K562 (cell line): ENCODE measurements around the gene ARMC7. TPM values are rescaled to one million over a fixed set of nuclear protein-coding genes. Genes with fewer than 3 reads are reported as not detected.

Source experiments
- CHD4 ChIP-seq: fragments of 200-600 bp; sonication (generic); IDR thresholded peaks from 3 replicates; pipeline ENCODE4 v1.6.1; 2012; ENCODE audit warnings: low read depth, mild to moderate bottlenecking, mixed read lengths, low read length, inconsistent platforms; ENCODE audit not compliant: insufficient read depth, insufficient replicate concordance, poor library complexity, severe bottlenecking
- EHMT2 ChIP-seq: fragments of 450-650 bp; IDR thresholded peaks from 2 replicates; pipeline ENCODE4 v1.6.1; 2018; ENCODE audit warnings: antibody characterized with exemption
- ZNF445 ChIP-seq: fragments of 250-450 bp; sonication (Bioruptor Pico); IDR thresholded peaks from 2 replicates; pipeline ENCODE4 v1.4.0; 2020; ENCODE audit warnings: low read depth, mild to moderate bottlenecking, moderate library complexity
- polyA plus RNA-seq, 8 experiments: library from polyadenylated mRNA; depleted of rRNA in 4 of 8; stranded (reverse) in 5 of 8; unstranded in 3 of 8; fragments of >200 nt; fragmentation: Nextera tagmentation in 2 of 8; fragmentation: Illumina TruSeq in 1 of 8; extraction: Ambion mirVana in 2 of 8; extraction: Trizol in 1 of 8; gene quantifications; 2 replicates each; pipeline versions ENCODE4 v1.2.1 to v1.2.3, GENCODE V29; 2011 to 2014; ENCODE audit warnings: inconsistent platforms in 1 of 8, missing spikeins in 1 of 8
- total RNA-seq, 7 experiments: library from RNA; depleted of rRNA in 6 of 7; stranded (reverse); fragments of >200 nt in 6 of 7; fragmentation: Illumina TruSeq in 2 of 7; extraction: Trizol in 2 of 7; gene quantifications; 2 replicates each; pipeline versions ENCODE4 v1.2.1 to v1.2.3, GENCODE V29; 2011 to 2021; ENCODE audit warnings: low replicate concordance in 1 of 7
- TF ChIP-seq, protein P1 (sequence below): fragments of 200-600 bp; sonication (generic); IDR thresholded peaks from one replicate; pipeline ENCODE4 v1.6.1; 2012; ENCODE audit warnings: mild to moderate bottlenecking, low read depth, low read length, inconsistent platforms

The ARMC7 gene
- total and polyA plus RNA-seq, 9 of the 15 experiments (the other 6 are each of a cell fraction or from before 2014, with no cell fraction given), result 1.4 to 15.2 (median 5.9) TPM

DNA sequence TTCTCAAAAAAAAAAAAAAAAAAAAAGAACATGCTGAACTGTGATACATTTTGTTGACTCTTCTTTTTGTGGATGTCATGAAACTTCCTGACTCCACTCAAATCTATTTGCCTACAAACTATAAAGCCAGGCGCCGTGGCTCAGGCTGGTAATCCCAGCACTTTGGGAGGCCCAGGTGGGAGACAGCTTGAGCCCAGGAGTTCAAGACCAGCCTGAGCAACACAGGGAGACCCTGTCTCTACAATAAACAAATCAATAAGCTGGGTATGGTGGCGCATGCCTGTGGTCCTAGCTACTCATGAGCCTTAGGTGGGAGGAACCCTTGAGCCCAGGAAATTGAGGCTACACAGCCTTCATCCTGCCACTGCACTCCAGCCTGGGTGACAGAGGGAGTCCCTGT lies 23.2 kb downstream of the ARMC7 start (continued):
- TF ChIP-seq, protein P1, sequence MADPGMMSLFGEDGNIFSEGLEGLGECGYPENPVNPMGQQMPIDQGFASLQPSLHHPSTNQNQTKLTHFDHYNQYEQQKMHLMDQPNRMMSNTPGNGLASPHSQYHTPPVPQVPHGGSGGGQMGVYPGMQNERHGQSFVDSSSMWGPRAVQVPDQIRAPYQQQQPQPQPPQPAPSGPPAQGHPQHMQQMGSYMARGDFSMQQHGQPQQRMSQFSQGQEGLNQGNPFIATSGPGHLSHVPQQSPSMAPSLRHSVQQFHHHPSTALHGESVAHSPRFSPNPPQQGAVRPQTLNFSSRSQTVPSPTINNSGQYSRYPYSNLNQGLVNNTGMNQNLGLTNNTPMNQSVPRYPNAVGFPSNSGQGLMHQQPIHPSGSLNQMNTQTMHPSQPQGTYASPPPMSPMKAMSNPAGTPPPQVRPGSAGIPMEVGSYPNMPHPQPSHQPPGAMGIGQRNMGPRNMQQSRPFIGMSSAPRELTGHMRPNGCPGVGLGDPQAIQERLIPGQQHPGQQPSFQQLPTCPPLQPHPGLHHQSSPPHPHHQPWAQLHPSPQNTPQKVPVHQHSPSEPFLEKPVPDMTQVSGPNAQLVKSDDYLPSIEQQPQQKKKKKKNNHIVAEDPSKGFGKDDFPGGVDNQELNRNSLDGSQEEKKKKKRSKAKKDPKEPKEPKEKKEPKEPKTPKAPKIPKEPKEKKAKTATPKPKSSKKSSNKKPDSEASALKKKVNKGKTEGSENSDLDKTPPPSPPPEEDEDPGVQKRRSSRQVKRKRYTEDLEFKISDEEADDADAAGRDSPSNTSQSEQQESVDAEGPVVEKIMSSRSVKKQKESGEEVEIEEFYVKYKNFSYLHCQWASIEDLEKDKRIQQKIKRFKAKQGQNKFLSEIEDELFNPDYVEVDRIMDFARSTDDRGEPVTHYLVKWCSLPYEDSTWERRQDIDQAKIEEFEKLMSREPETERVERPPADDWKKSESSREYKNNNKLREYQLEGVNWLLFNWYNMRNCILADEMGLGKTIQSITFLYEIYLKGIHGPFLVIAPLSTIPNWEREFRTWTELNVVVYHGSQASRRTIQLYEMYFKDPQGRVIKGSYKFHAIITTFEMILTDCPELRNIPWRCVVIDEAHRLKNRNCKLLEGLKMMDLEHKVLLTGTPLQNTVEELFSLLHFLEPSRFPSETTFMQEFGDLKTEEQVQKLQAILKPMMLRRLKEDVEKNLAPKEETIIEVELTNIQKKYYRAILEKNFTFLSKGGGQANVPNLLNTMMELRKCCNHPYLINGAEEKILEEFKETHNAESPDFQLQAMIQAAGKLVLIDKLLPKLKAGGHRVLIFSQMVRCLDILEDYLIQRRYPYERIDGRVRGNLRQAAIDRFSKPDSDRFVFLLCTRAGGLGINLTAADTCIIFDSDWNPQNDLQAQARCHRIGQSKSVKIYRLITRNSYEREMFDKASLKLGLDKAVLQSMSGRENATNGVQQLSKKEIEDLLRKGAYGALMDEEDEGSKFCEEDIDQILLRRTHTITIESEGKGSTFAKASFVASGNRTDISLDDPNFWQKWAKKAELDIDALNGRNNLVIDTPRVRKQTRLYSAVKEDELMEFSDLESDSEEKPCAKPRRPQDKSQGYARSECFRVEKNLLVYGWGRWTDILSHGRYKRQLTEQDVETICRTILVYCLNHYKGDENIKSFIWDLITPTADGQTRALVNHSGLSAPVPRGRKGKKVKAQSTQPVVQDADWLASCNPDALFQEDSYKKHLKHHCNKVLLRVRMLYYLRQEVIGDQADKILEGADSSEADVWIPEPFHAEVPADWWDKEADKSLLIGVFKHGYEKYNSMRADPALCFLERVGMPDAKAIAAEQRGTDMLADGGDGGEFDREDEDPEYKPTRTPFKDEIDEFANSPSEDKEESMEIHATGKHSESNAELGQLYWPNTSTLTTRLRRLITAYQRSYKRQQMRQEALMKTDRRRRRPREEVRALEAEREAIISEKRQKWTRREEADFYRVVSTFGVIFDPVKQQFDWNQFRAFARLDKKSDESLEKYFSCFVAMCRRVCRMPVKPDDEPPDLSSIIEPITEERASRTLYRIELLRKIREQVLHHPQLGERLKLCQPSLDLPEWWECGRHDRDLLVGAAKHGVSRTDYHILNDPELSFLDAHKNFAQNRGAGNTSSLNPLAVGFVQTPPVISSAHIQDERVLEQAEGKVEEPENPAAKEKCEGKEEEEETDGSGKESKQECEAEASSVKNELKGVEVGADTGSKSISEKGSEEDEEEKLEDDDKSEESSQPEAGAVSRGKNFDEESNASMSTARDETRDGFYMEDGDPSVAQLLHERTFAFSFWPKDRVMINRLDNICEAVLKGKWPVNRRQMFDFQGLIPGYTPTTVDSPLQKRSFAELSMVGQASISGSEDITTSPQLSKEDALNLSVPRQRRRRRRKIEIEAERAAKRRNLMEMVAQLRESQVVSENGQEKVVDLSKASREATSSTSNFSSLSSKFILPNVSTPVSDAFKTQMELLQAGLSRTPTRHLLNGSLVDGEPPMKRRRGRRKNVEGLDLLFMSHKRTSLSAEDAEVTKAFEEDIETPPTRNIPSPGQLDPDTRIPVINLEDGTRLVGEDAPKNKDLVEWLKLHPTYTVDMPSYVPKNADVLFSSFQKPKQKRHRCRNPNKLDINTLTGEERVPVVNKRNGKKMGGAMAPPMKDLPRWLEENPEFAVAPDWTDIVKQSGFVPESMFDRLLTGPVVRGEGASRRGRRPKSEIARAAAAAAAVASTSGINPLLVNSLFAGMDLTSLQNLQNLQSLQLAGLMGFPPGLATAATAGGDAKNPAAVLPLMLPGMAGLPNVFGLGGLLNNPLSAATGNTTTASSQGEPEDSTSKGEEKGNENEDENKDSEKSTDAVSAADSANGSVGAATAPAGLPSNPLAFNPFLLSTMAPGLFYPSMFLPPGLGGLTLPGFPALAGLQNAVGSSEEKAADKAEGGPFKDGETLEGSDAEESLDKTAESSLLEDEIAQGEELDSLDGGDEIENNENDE, result no peak
- TF ChIP-seq CHD4 (no peak), EHMT2 (no peak), ZNF445 (CRISPR knock-in tag) (no peak)
